ENCODE measurements around the gene SYNM. TPM values are rescaled to one million over a fixed set of nuclear protein-coding genes. Genes with fewer than 3 reads are reported as not detected.

The SYNM gene
- total RNA-seq, 4 donors from 2014 or later = 6.4 to 44.6 (median 36.4) TPM

GRCh38 chr15:99100245-99101173, 4.4 kb upstream of the SYNM start:
- no peaks in the 10 kb centered on the region for H3K36me3 ChIP-seq
- intact Hi-C loops (cut with DNase I; ENCODE audit: low total_unique reads) = no loop called here
- no peaks in the 10 kb centered on the region for H3K27me3 ChIP-seq
- H3K27ac ChIP-seq = no peak overlapping the region
- H3K9me3 ChIP-seq = no peaks in the 10 kb centered on the region
- H3K4me3 ChIP-seq = peak overlapping the region; percentile 27 to 29
- DNase-seq = peak; percentile 78 to 79
- H3K4me1 ChIP-seq = no peaks in the 10 kb centered on the region
- TF ChIP-seq, protein P1, sequence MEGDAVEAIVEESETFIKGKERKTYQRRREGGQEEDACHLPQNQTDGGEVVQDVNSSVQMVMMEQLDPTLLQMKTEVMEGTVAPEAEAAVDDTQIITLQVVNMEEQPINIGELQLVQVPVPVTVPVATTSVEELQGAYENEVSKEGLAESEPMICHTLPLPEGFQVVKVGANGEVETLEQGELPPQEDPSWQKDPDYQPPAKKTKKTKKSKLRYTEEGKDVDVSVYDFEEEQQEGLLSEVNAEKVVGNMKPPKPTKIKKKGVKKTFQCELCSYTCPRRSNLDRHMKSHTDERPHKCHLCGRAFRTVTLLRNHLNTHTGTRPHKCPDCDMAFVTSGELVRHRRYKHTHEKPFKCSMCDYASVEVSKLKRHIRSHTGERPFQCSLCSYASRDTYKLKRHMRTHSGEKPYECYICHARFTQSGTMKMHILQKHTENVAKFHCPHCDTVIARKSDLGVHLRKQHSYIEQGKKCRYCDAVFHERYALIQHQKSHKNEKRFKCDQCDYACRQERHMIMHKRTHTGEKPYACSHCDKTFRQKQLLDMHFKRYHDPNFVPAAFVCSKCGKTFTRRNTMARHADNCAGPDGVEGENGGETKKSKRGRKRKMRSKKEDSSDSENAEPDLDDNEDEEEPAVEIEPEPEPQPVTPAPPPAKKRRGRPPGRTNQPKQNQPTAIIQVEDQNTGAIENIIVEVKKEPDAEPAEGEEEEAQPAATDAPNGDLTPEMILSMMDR (IDR thresholded peaks at IDR 0.05) = peak; percentile 74 to 88 (median 84)
- TF ChIP-seq POLR2A (IDR thresholded peaks at IDR 0.05) = no peak

GRCh38 chr15:99101501-99101900, 3.4 kb upstream of the SYNM start:
- Histone ChIP-seq H3K4me3 (no peak overlapping the region), H3K36me3 (no peaks in the 10 kb centered on the region), H3K27ac (no peak overlapping the region), H3K27me3 (no peaks in the 10 kb centered on the region), H3K9me3 (no peaks in the 10 kb centered on the region), H3K4me1 (no peaks in the 10 kb centered on the region)
- TF ChIP-seq, protein P1 (IDR thresholded peaks at IDR 0.05) = no peak
- TF ChIP-seq POLR2A (IDR thresholded peaks at IDR 0.05) = no peak
- intact Hi-C loops (cut with DNase I; ENCODE audit: low total_unique reads) = no loop called here
- peak in 1 of 2 donors; percentile 9 for DNase-seq

- Histone ChIP-seq H3K27me3 (no peaks in the 10 kb centered on the region), H3K9me3 (no peaks in the 10 kb centered on the region), H3K36me3 (no peaks in the 10 kb centered on the region), H3K4me3 (no peak overlapping the region), H3K27ac (no peak overlapping the region), H3K4me1 (no peaks in the 10 kb centered on the region)
- peak in 1 of 2 donors; percentile 11 for DNase-seq
- no peak for TF ChIP-seq POLR2A (IDR thresholded peaks at IDR 0.05)
- TF ChIP-seq, protein P1 (IDR thresholded peaks at IDR 0.05) = no peak
- intact Hi-C loops (cut with DNase I; ENCODE audit: low total_unique reads) = loop anchor here (2.0 kb wide), 1 partner anchor 108 kb away; no protein-coding TSS in a partner anchor
These were observed 2.3 kb upstream of the SYNM start for GRCh38 chr15:99102332-99103235.

DNA sequence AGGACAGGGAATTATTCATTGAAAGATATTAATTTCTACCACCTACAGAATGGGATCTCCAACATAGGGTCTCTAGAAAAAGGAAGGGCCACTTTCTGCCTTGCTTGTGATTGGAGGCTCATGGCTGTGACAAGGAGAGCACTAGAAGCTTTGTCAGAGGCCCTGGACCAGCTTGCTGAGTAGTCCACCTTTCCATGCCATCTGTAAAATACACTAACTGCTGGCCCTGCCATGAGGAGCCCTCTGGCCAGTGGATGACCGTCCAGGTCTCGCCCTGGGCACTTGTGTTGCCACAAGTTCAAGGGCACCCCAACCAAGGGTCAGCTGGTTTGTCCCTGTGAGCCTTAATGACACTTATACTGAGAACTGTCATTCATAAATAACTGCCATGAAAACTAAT, 1.6 kb upstream of the SYNM start:
- H3K9me3 ChIP-seq = no peaks in the 10 kb centered on the region
- DNase-seq = peak in 1 of 2 donors; percentile 6
- no peak for TF ChIP-seq POLR2A (IDR thresholded peaks at IDR 0.05)
- TF ChIP-seq, protein P1 (IDR thresholded peaks at IDR 0.05) = no peak
- no peak overlapping the region for H3K4me3 ChIP-seq
- no peaks in the 10 kb centered on the region for H3K27me3 ChIP-seq
- intact Hi-C loops (cut with DNase I; ENCODE audit: low total_unique reads) = loop anchor here (2.0 kb wide), 1 partner anchor 108 kb away; no protein-coding TSS in a partner anchor
- H3K27ac ChIP-seq = no peak overlapping the region
- no peaks in the 10 kb centered on the region for H3K36me3 ChIP-seq
- no peaks in the 10 kb centered on the region for H3K4me1 ChIP-seq
